GM18867 (cell line): ENCODE results near the gene RFWD3.
"Not testable (repeated sequence)": the region's sequence is repeated elsewhere in the genome, so short reads cannot be mapped to it uniquely, and the experiment has no call there.

ENCODE experiments used
- ATAC-seq: cut with Tn5 transposase; IDR thresholded peaks from one replicate; pipeline ENCODE4 v1.9.1; 2021; ENCODE audit warnings: mild to moderate bottlenecking, moderate library complexity; ENCODE audit not compliant: unreplicated experiment

RFWD3 gene

GRCh38 chr16:74667255-74667700 lies 601 bp upstream of the RFWD3 start:
- no peak for ATAC-seq

GRCh38 chr16:74666010-74666421 lies 661 bp downstream of the RFWD3 start:
- no peak for ATAC-seq

- ATAC-seq, result no peak
These were observed 5.6 kb downstream of the RFWD3 start for GRCh38 chr16:74661064-74661463.

- no peak for ATAC-seq
These were observed 6.3 kb downstream of the RFWD3 start for GRCh38 chr16:74660383-74660782.

GRCh38 chr16:74659041-74659440 lies 7.6 kb downstream of the RFWD3 start:
- ATAC-seq, result no peak

GRCh38 chr16:74657870-74658642 lies 8.6 kb downstream of the RFWD3 start:
- ATAC-seq, result no peak

GRCh38 chr16:74654536-74655050 lies 12.1 kb downstream of the RFWD3 start:
- no peak for ATAC-seq

- ATAC-seq, result not testable (repeated sequence)
These were observed 13.8 kb downstream of the RFWD3 start for GRCh38 chr16:74652883-74653282.

- ATAC-seq, result no peak
These were observed 14.4 kb downstream of the RFWD3 start for GRCh38 chr16:74652249-74652648.

GRCh38 chr16:74651841-74652240 lies 14.8 kb downstream of the RFWD3 start:
- no peak for ATAC-seq

- ATAC-seq, result no peak
These were observed 15.6 kb downstream of the RFWD3 start for GRCh38 chr16:74650966-74651567.

GRCh38 chr16:74649839-74650504 lies 16.7 kb downstream of the RFWD3 start:
- no peak for ATAC-seq

GRCh38 chr16:74641969-74642368 lies 24.7 kb downstream of the RFWD3 start:
- no peak for ATAC-seq

GRCh38 chr16:74637742-74638453 lies 28.8 kb downstream of the RFWD3 start:
- ATAC-seq, result no peak

- no peak for ATAC-seq
These were observed 31.4 kb downstream of the RFWD3 start for GRCh38 chr16:74635303-74635702.

- ATAC-seq, result no peak
These were observed 33.0 kb downstream of the RFWD3 start for GRCh38 chr16:74633686-74634085.

GRCh38 chr16:74627506-74628220 lies 39.0 kb downstream of the RFWD3 start:
- ATAC-seq, result no peak

- no peak for ATAC-seq
These were observed 39.8 kb downstream of the RFWD3 start for GRCh38 chr16:74626741-74627416.

- ATAC-seq, result no peak
These were observed 41.0 kb downstream of the RFWD3 start for GRCh38 chr16:74625500-74626350.
